GM18861 (cell line): ENCODE measurements around the gene TBC1D10B.
"Not testable (repeated sequence)": the region's sequence is repeated elsewhere in the genome, so short reads cannot be mapped to it uniquely, and the experiment has no call there.

Source experiments
- ATAC-seq: cut with Tn5 transposase; IDR thresholded peaks from one replicate; pipeline ENCODE4 v1.9.1; 2021; ENCODE audit not compliant: unreplicated experiment

TBC1D10B gene

GRCh38 chr16:30356401-30357084, 13.8 kb downstream of the TBC1D10B start:
- no peak for ATAC-seq

DNA sequence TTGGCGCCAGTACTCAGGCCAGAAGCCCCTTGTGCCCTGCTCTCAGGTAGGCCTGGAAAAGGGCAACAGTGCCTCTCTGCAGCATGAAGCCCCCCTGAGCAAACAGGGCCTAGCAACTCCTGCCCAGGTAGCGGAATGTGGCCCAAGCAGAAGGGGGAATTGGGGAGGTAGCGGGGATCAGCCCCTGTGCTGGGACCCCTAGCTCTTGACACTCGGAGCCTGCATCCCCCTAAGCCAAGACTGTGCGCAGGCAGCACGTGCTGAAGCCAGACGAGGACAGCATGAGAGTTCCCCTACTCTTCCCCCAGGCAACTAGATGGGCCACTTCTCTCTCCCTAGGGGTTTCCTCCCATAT, 14.4 kb downstream of the TBC1D10B start:
- no peak for ATAC-seq

- peak; percentile 45 for ATAC-seq
These were observed 14.9 kb downstream of the TBC1D10B start, which contains the start of gene CD2BP2 for GRCh38 chr16:30355144-30355953. Gene CD2BP2 (minus strand): TSS chr16:30355308. CDS start chr16:30354681, 627 bp downstream.

GRCh38 chr16:30354423-30355143, 15.7 kb downstream of the TBC1D10B start:
- ATAC-seq, result no peak

DNA sequence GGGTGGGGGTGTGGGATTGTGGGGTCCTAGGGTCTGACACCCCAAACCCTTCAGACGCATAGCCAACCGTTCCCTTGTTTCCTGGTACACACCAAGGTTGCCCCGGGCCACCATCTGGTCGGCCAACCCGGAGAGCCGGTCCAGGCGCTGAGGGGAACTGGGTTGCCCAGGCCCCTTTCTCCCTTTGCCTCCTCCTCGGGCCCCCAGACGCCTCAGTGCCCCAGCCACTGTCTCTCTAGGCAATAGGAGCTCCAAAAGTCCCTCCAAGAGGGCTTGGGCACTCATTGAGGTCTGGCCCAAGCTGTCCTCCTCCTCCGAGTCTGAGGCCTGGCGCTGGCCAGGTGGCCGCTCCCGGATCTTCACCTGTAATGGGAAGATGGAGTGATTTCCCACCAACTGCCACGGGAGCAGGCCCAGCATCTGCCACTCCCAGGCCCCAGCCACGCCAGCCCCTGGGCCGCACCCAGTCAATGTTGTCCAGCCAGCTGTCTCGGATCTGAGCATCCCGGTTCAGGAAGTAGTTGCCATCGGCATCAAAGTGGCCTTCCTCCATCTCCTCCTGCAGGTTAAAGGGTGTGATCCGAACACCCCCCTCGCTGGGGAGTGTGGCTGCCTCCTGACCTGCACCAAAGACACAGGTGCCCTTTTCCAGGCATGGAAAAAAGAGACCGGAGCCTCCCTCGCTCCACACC, 16.7 kb downstream of the TBC1D10B start:
- no peak for ATAC-seq

- ATAC-seq, result no peak
These were observed 17.5 kb downstream of the TBC1D10B start for GRCh38 chr16:30352488-30353401.

- ATAC-seq, result no peak
These were observed 18.5 kb downstream of the TBC1D10B start for GRCh38 chr16:30351586-30352419.

DNA sequence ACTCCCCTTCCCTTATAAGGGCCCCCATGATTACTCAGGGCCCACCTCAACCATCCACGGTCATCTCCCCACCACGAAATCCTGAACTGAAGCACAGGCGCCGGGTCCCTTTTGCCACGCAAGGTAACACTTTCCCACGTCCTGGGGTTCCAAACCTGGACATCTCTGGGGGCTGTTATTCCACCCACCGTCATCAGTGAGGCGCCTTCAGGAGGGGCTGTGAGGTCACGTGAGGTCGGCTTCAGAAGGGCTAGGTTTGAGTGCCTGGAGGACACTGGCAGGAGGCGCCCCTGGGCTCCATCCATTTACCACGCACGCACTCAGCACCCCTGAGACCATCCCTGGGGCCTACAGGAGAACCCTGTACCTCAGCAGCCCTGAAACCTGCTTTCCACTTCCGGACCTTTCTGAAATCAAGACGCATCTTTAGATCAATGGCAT, 19.3 kb downstream of the TBC1D10B start:
- ATAC-seq, result no peak

GRCh38 chr16:30350134-30350871, 20.0 kb downstream of the TBC1D10B start:
- peak; percentile 58 for ATAC-seq

GRCh38 chr16:30349675-30350074, 20.6 kb downstream of the TBC1D10B start:
- ATAC-seq, result peak; percentile 34

DNA sequence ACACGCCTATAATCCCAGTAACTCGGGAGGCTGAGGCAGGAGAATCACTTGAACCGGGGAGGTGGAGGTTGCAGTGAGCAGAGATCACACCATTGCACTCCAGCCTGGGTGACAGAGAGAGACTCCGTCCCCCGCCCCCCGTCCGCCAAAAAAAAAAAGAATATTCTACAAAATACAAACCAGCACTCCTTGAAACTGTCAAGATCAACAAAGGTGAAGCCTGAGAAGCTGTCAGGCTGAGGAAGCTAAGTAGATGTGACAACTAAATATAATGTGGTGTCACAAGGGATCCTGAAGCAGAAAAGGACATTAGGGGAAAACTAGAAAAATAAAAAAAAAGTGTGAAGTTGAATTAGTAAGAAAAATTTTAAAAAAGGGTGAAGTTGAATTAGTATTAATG, 21.4 kb downstream of the TBC1D10B start:
- ATAC-seq, result no peak

- ATAC-seq, result no peak
These were observed 22.2 kb downstream of the TBC1D10B start for GRCh38 chr16:30348113-30348512.

DNA sequence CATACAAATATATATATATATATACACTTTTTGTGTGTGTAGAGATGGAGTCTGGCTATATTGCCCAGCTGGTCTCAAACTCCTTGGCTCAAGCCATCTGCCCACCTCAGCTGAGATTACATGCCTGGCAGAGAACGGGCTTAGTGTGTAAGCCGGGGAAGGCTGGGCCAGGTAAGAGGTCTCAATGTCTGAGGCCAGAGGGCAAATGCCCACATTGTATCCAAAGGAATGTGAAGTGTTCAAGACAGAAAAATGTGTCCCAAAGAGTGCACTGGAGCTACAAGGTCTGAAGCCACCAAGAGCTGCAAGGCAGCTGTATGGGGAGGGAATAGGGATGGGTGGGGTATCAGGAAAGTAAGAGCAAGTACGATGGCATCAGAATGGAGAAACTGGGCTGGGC, 24.0 kb downstream of the TBC1D10B start:
- no peak for ATAC-seq

GRCh38 chr16:30343491-30343820, 26.8 kb downstream of the TBC1D10B start:
- ATAC-seq, result not testable (repeated sequence)

GRCh38 chr16:30342751-30343490, 27.4 kb downstream of the TBC1D10B start:
- no peak for ATAC-seq

- ATAC-seq, result not testable (repeated sequence)
These were observed 28.3 kb downstream of the TBC1D10B start for GRCh38 chr16:30341971-30342370.

- no peak for ATAC-seq
These were observed 29.7 kb downstream of the TBC1D10B start for GRCh38 chr16:30340621-30341020.

- not testable (repeated sequence) for ATAC-seq
These were observed 31.6 kb downstream of the TBC1D10B start for GRCh38 chr16:30338715-30339114.
